Suprapubic skin (tissue), 3 donors: ENCODE data around the gene PIPOX.

ENCODE experiments used
- EP300 ChIP-seq: sonication (generic); formaldehyde crosslinking; IDR thresholded peaks from one replicate; pipeline ENCODE4 v1.6.1; 2017; ENCODE audit warnings: antibody characterized with exemption
- POLR2A ChIP-seq, 2 donors: fragments of 450-650 bp; IDR thresholded peaks; one replicate each; pipeline ENCODE4 v1.6.1; 2017; ENCODE audit warnings: antibody characterized with exemption in 2 of 2, mild to moderate bottlenecking in 2 of 2, moderate library complexity in 2 of 2
- TF ChIP-seq, protein P1 (sequence below), 2 donors: fragments of 200-600 bp in 1 of 2; fragments of 450-650 bp in 1 of 2; sonication (generic) in 1 of 2; IDR thresholded peaks; one replicate each; pipeline ENCODE4 v1.5.1; 2016 to 2019; ENCODE audit warnings: antibody characterized with exemption in 2 of 2, mild to moderate bottlenecking in 1 of 2, moderate library complexity in 1 of 2

DNA sequence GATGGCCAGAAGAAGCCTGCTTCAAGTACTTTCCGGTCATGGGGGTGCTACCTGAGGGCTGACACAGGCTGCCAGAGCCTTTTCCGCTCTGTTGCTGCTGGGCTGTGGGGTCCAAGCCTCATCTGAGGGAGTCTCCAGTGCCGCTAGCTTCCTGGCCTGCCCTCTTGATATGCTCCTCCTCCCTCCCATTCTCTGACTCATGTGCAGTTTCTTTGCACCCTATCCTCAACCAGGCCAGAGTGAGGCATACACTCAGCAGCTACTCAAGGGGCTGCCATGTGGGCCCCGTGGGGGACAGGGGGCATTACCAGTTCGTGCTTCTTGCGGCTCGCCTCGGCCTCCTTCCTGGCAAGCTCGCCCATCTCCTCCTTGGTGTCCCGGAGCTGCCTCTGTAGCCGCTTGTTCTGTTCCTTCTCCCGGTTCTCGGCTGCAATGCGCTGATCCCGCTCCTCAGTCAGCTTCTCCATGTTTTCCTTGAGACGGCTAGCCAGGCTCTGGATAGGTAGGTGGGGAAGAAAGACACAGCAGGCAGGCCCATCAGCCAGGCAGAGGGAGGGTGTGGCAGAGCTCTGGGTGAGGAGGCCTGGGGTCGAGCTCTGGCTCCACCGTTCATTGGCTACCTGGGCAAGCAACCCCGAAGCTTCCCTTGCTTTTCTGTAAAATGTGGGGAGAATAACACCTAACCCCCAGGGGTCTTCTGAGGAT lies 43.8 kb downstream of the PIPOX start:
- TF ChIP-seq, protein P1, sequence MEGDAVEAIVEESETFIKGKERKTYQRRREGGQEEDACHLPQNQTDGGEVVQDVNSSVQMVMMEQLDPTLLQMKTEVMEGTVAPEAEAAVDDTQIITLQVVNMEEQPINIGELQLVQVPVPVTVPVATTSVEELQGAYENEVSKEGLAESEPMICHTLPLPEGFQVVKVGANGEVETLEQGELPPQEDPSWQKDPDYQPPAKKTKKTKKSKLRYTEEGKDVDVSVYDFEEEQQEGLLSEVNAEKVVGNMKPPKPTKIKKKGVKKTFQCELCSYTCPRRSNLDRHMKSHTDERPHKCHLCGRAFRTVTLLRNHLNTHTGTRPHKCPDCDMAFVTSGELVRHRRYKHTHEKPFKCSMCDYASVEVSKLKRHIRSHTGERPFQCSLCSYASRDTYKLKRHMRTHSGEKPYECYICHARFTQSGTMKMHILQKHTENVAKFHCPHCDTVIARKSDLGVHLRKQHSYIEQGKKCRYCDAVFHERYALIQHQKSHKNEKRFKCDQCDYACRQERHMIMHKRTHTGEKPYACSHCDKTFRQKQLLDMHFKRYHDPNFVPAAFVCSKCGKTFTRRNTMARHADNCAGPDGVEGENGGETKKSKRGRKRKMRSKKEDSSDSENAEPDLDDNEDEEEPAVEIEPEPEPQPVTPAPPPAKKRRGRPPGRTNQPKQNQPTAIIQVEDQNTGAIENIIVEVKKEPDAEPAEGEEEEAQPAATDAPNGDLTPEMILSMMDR (IDR thresholded peaks at IDR 0.05): no peak
- TF ChIP-seq POLR2A (IDR thresholded peaks at IDR 0.05): no peak
- no peak for TF ChIP-seq EP300
